ENCODE measurements around the gene MAOB.

The MAOB gene

DNA sequence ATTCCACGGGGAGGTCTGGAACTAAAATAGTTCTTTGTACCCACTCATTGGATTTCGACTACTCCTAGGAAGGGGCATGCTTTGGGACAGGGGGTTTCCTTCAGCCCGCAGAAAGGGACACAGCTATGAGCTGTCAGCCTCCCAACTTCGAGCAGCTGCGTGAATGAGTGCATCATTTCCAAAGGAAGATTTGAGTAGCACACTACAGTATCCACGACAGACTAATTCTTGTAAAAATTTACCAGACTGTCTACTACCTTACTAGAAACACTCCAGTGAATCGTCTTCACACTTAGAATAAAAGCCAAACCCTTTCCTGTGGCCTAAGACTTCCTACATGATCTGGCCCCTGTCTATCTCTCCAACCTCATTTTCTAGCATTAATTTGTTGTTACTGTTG is 124.2 kb downstream of the MAOB start:
- Histone ChIP-seq H3K27me3 (ENCODE audit: insufficient read depth, low read length) (no peaks in the 10 kb centered on the region), H3K79me2 (ENCODE audit: control insufficient read depth, insufficient read depth, low read length, unreplicated experiment) (no peaks in the 10 kb centered on the region), H2AFZ (ENCODE audit: low read length, unreplicated experiment) (no peak overlapping the region), H3K27ac (ENCODE audit: low read depth, low read length) (no peak overlapping the region), H3K36me3 (ENCODE audit: insufficient read depth, low read length) (no peaks in the 10 kb centered on the region), H3K4me3 (ENCODE audit: low read depth, low read length) (no peak overlapping the region), H3K4me1 (ENCODE audit: control insufficient read depth, insufficient read depth, low read length, unreplicated experiment) (peaks cover 4% of the 10 kb centered on the region)

GRCh38 chrX:43756076-43756475 is 126.2 kb downstream of the MAOB start:
- Histone ChIP-seq H3K79me2 (ENCODE audit: control insufficient read depth, insufficient read depth, low read length, unreplicated experiment) (no peaks in the 10 kb centered on the region), H3K27me3 (ENCODE audit: insufficient read depth, low read length) (no peaks in the 10 kb centered on the region), H3K27ac (ENCODE audit: low read depth, low read length) (no peak overlapping the region), H3K4me3 (ENCODE audit: low read depth, low read length) (no peak overlapping the region), H2AFZ (ENCODE audit: low read length, unreplicated experiment) (no peak overlapping the region), H3K36me3 (ENCODE audit: insufficient read depth, low read length) (no peaks in the 10 kb centered on the region), H3K4me1 (ENCODE audit: control insufficient read depth, insufficient read depth, low read length, unreplicated experiment) (peaks cover 4% of the 10 kb centered on the region)

DNA sequence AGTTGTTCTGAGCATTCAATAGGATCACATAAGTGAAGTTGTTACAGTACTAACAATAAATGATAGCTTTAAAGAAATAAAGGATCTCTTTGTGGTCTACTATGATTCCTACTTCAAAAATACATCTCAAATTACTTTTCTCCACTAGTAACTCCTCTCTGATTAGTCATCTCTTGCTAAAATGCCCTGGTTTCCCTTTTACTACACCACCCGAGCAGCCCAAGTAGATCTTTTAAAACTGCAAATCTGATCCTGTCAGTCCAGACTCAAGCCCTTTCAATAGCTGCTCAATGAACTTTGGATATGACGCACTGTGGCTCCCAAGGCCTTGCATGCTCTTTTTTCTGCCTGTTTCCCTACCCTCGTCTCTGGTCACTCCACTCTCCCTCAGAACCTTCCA is 128.6 kb downstream of the MAOB start:
- Histone ChIP-seq H3K79me2 (ENCODE audit: control insufficient read depth, insufficient read depth, low read length, unreplicated experiment) (no peaks in the 10 kb centered on the region), H3K4me3 (ENCODE audit: low read depth, low read length) (no peak overlapping the region), H2AFZ (ENCODE audit: low read length, unreplicated experiment) (no peak overlapping the region), H3K27me3 (ENCODE audit: insufficient read depth, low read length) (no peaks in the 10 kb centered on the region), H3K27ac (ENCODE audit: low read depth, low read length) (no peak overlapping the region), H3K4me1 (ENCODE audit: control insufficient read depth, insufficient read depth, low read length, unreplicated experiment) (peaks cover 8% of the 10 kb centered on the region), H3K36me3 (ENCODE audit: insufficient read depth, low read length) (no peaks in the 10 kb centered on the region)

DNA sequence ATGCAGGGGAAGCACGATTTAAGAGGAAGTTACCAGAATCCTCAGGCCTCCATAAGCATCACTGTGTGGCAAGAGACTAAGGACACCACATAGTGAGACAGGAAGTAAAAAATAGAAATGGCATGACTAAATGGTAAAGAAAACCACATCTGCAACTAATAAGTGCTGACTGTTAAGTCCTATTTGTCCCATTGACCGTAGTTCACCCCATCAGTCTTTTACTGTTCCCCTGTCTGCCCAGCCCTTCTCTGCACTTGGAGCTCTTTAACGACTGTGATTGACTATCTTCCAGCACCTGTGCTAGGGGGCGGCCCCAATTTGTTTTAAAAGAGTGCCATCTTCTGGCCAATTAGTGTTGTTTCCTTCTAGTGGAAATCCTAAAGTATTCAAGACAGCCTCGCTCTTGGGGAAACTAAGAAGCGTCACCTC is 132.0 kb downstream of the MAOB start:
- no peaks in the 10 kb centered on the region for H3K27me3 ChIP-seq (ENCODE audit: insufficient read depth, low read length)
- H2AFZ ChIP-seq (ENCODE audit: low read length, unreplicated experiment) = no peak overlapping the region
- H3K79me2 ChIP-seq (ENCODE audit: control insufficient read depth, insufficient read depth, low read length, unreplicated experiment) = no peaks in the 10 kb centered on the region
- H3K4me1 ChIP-seq (ENCODE audit: control insufficient read depth, insufficient read depth, low read length, unreplicated experiment) = peaks cover 8% of the 10 kb centered on the region
- no peak overlapping the region for H3K4me3 ChIP-seq (ENCODE audit: low read depth, low read length)
- H3K27ac ChIP-seq (ENCODE audit: low read depth, low read length) = no peak overlapping the region
- no peaks in the 10 kb centered on the region for H3K36me3 ChIP-seq (ENCODE audit: insufficient read depth, low read length)

DNA sequence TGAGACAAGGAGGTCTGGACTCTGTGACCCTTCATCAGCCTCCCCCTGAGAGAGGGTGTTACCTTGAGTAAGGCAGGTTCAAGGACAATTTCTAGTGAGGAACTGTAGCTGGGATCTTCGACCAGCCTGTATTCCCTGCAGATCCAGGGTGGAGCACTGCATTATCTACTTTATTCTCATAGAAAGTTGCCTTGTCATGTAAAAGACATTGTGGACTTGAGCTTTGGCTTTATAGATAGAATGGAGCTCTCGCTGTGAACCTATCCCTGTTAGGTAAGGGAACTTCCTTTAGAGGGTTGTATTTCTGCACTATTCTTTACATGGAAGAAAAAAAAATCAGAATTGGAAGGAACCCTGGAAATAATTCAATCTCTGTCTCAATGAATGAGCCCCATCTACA is 134.8 kb downstream of the MAOB start:
- H3K27me3 ChIP-seq (ENCODE audit: insufficient read depth, low read length) = no peaks in the 10 kb centered on the region
- H3K79me2 ChIP-seq (ENCODE audit: control insufficient read depth, insufficient read depth, low read length, unreplicated experiment) = no peaks in the 10 kb centered on the region
- no peak overlapping the region for H2AFZ ChIP-seq (ENCODE audit: low read length, unreplicated experiment)
- H3K4me1 ChIP-seq (ENCODE audit: control insufficient read depth, insufficient read depth, low read length, unreplicated experiment) = peaks cover 10% of the 10 kb centered on the region
- no peak overlapping the region for H3K27ac ChIP-seq (ENCODE audit: low read depth, low read length)
- no peak overlapping the region for H3K4me3 ChIP-seq (ENCODE audit: low read depth, low read length)
- peaks cover 9% of the 10 kb centered on the region; the same call in 1 of the 2 replicates for H3K36me3 ChIP-seq (ENCODE audit: insufficient read depth, low read length)

GRCh38 chrX:43745938-43746721 is 136.1 kb downstream of the MAOB start:
- Histone ChIP-seq H3K27me3 (ENCODE audit: insufficient read depth, low read length) (no peaks in the 10 kb centered on the region), H3K79me2 (ENCODE audit: control insufficient read depth, insufficient read depth, low read length, unreplicated experiment) (no peaks in the 10 kb centered on the region), H3K36me3 (ENCODE audit: insufficient read depth, low read length) (peaks cover 10% of the 10 kb centered on the region; the same call in 1 of the 2 replicates), H3K27ac (ENCODE audit: low read depth, low read length) (no peak overlapping the region), H3K4me1 (ENCODE audit: control insufficient read depth, insufficient read depth, low read length, unreplicated experiment) (peaks cover 22% of the 10 kb centered on the region), H2AFZ (ENCODE audit: low read length, unreplicated experiment) (no peak overlapping the region), H3K4me3 (ENCODE audit: low read depth, low read length) (no peak overlapping the region)

DNA sequence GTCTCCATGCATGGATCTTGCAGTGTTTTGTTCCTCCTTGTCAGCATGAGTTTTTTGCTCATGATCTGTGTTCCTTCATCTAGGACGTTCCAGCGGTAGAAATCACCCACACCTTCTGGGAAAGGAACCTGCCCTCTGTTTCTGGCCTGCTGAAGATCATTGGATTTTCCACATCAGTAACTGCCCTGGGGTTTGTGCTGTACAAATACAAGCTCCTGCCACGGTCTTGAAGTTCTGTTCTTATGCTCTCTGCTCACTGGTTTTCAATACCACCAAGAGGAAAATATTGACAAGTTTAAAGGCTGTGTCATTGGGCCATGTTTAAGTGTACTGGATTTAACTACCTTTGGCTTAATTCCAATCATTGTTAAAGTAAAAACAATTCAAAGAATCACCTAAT is 138.0 kb downstream of the MAOB start:
- Histone ChIP-seq H2AFZ (ENCODE audit: low read length, unreplicated experiment) (no peak overlapping the region), H3K27ac (ENCODE audit: low read depth, low read length) (no peak overlapping the region), H3K79me2 (ENCODE audit: control insufficient read depth, insufficient read depth, low read length, unreplicated experiment) (no peaks in the 10 kb centered on the region), H3K36me3 (ENCODE audit: insufficient read depth, low read length) (peaks cover 10% of the 10 kb centered on the region; the same call in 1 of the 2 replicates), H3K4me3 (ENCODE audit: low read depth, low read length) (no peak overlapping the region), H3K4me1 (ENCODE audit: control insufficient read depth, insufficient read depth, low read length, unreplicated experiment) (peaks cover 18% of the 10 kb centered on the region), H3K27me3 (ENCODE audit: insufficient read depth, low read length) (no peaks in the 10 kb centered on the region)

- Histone ChIP-seq H3K27me3 (ENCODE audit: insufficient read depth, low read length) (no peaks in the 10 kb centered on the region), H2AFZ (ENCODE audit: low read length, unreplicated experiment) (no peak overlapping the region), H3K4me3 (ENCODE audit: low read depth, low read length) (no peak overlapping the region), H3K79me2 (ENCODE audit: control insufficient read depth, insufficient read depth, low read length, unreplicated experiment) (no peaks in the 10 kb centered on the region), H3K4me1 (ENCODE audit: control insufficient read depth, insufficient read depth, low read length, unreplicated experiment) (peaks cover 18% of the 10 kb centered on the region), H3K27ac (ENCODE audit: low read depth, low read length) (no peak overlapping the region), H3K36me3 (ENCODE audit: insufficient read depth, low read length) (peaks cover 10% of the 10 kb centered on the region; the same call in 1 of the 2 replicates)
Observed at GRCh38 chrX:43743100-43743822, 139.0 kb downstream of the MAOB start.

- no peak overlapping the region for H3K4me3 ChIP-seq (ENCODE audit: low read depth, low read length)
- H2AFZ ChIP-seq (ENCODE audit: low read length, unreplicated experiment) = no peak overlapping the region
- H3K36me3 ChIP-seq (ENCODE audit: insufficient read depth, low read length) = peaks cover 10% of the 10 kb centered on the region; the same call in 1 of the 2 replicates
- no peaks in the 10 kb centered on the region for H3K27me3 ChIP-seq (ENCODE audit: insufficient read depth, low read length)
- peak overlapping the region; percentile 63 for H3K27ac ChIP-seq (ENCODE audit: low read depth, low read length)
- H3K4me1 ChIP-seq (ENCODE audit: control insufficient read depth, insufficient read depth, low read length, unreplicated experiment) = peaks cover 18% of the 10 kb centered on the region
- H3K79me2 ChIP-seq (ENCODE audit: control insufficient read depth, insufficient read depth, low read length, unreplicated experiment) = no peaks in the 10 kb centered on the region
Observed at GRCh38 chrX:43741843-43742573, 140.2 kb downstream of the MAOB start.

- H3K27ac ChIP-seq (ENCODE audit: low read depth, low read length) = no peak overlapping the region
- peaks cover 3% of the 10 kb centered on the region; the same call in 1 of the 2 replicates for H3K36me3 ChIP-seq (ENCODE audit: insufficient read depth, low read length)
- H3K27me3 ChIP-seq (ENCODE audit: insufficient read depth, low read length) = no peaks in the 10 kb centered on the region
- no peak overlapping the region for H3K4me3 ChIP-seq (ENCODE audit: low read depth, low read length)
- H2AFZ ChIP-seq (ENCODE audit: low read length, unreplicated experiment) = no peak overlapping the region
- no peaks in the 10 kb centered on the region for H3K79me2 ChIP-seq (ENCODE audit: control insufficient read depth, insufficient read depth, low read length, unreplicated experiment)
- H3K4me1 ChIP-seq (ENCODE audit: control insufficient read depth, insufficient read depth, low read length, unreplicated experiment) = no peaks in the 10 kb centered on the region
Observed at GRCh38 chrX:43735957-43736356, 146.3 kb downstream of the MAOB start.
